NCI-H524 treated with DMSO at 0.1 percent for 48 hours (cell line): ENCODE results near the gene RBM20.

Experiments used
- DNase-seq: peaks from one replicate; lab custom pipeline; 2025; lab: John Stamatoyannopoulos, UW

The RBM20 gene

DNA sequence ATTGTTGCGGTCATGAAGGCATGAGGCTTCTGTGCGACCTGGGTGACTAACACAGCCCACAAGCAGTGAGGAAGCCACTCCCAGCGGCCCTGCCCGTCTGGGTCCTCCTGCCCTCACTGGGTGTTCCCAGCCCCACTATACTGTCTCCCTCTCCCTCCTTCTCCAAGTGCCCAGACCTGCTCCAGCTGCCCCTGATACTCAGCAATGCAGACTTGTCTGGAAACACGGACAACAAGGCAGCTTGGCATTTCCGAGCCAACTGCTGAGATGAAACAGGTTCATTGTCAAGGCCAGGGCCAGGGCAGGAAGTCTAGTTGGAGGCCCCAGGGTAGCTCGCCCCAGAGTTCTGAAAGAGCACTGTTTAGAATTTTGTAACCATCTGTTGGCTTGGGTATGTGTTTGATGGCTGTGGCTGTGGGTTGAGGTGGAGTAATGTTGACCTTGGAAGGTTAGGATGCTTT, 95.7 kb downstream of the RBM20 start:
- no peak for DNase-seq

DNA sequence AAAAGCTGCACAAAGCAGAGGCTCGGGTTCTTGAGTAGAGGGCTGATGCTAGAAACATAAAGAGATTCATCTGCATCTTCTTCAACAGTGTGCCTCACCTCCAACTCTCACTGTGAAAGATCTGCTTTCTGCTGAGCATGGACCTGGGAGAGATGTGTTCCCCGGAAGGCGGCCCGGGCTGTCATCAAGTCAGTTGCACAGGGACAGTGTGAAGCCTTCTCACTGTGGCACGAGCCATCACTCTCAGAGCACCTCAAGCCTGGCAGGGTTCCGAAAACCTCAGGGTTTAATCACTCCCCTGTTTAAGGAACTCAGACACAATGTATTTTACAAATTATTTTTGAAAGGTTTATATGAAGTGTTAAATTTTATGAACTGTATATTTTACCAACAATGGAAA, 98.7 kb downstream of the RBM20 start:
- DNase-seq = no peak

DNA sequence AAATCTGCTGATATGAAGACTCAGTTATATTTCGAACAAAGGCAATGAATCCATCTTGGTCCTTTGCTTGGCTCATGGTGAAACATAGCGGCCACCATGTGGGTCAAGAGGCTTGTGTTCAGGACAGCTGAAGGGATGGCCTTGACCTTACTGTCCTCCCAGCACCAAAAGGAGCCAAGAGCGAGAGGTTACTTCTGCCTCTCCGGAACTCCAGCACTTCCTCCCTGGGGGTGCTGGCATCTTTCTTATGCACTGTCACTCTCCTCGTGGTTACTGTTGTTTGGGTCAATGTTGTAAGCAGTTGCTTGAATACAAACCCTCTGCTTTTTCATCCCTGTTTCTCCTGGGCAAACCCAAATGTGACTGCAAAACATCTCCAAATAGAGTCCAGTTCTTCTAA, 100.6 kb downstream of the RBM20 start:
- no peak for DNase-seq

DNA sequence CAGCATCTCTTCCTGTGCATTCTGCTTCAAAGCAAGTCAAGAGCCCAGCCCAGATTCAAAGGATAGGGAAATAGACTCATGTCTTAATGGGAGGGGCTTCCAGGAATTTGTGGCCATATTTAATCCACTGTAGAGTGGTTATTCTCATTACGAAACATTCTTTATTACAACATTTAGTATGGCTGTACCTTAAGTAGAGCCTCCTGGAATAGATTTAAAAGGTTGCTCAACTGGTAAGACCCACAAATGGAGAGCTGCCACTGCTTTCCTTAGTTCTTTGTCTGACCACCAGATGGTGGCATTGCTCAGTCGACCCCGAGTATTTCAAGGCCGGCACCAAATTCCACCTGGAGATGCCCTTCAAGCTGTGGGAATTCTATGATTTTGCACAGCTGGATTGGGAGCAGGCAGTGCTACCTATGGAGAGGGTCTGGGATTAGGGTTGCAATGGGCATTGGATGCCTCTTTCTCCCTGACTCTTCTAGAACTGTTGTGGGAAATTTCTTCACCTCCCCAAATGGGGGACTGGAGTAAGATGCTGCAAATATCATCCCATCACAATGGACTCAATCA, 102.2 kb downstream of the RBM20 start:
- no peak for DNase-seq

DNA sequence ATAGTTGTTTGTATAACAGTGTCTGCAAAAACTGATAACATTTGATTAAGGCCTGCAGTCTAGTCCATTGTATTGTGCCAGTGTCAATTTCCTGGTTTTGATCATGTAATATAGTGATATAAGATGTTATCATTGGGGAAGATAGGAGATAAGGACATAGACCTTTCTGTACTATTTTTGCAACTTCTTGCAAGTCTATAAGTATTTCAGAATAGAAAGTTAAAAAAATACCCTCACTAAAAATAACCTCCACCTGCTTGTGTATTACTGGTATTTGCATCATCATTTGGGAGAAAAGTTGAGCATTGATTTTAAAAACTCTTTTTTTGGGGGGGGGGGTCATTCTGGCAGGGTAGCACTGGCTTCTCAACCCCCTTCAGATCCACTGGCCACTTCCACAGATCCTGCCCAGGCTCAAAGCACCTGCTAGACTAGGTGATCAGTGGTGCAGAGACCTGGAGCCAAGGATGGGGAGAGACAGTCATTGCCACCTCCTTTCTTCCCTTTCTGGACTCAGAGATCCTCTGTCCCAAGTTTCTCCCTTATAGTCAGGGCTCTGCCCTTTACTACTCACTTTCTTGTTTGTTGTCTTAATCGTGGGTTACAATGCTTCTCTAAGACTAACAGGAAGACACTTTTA, 103.0 kb downstream of the RBM20 start:
- DNase-seq = no peak

DNA sequence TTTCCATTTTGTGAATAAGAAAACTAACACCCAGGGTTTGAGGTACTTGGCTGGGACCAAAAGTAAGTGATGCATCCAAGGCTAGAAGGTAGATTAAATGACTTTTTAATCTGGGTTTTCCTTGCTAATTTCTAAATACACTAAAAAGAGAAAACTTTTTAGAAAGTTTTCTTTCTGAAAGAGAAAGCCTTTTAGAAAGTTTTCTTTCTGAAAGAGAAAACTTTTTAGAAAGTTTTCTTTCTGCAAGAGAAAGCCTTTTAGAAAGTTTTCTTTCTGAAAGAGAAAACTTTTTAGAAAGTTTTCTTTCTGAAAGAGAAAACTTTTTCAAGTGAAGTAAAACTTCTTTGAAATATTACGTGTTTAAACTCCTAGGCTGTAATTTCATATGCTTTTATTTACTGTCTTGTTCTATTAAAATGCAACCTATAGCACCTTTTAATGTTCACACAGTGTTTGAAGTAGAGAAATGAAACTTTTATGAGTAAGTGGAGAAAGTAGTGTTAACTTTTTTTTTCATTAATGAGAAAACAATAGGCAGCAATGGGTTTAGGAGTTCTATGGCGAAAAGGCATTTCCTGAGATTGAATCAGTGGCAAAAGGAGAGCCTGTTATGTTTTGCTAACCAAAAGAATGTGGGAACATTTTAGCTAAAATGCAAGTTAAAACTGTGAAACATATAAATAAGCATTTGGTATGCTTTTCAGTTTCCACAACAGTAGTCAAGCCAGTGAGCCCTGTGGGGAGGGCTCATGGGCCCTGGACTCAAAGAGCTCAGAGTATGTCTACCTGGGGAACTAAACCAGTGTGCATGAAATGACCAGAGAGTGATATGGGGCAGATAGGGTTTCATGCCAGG, 103.7 kb downstream of the RBM20 start:
- DNase-seq = no peak

DNA sequence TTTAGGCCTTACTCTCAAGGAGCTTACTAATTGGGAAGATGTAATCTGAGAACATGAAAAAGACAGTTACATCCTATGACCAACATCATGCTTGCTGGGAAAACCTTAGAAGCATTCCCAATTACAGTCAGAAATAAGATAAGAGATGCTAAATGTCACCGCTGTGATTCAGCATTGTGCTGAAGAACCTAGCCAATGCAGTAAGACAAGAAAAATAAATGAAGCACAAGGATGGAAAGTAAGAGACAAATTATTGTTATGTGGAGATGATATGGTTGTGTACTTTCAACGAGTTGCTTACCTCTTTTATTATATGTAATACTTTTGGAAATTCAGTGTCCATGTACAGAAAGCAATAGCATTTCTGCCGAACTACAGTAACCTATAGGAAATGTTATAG, 104.8 kb downstream of the RBM20 start:
- DNase-seq = no peak

DNA sequence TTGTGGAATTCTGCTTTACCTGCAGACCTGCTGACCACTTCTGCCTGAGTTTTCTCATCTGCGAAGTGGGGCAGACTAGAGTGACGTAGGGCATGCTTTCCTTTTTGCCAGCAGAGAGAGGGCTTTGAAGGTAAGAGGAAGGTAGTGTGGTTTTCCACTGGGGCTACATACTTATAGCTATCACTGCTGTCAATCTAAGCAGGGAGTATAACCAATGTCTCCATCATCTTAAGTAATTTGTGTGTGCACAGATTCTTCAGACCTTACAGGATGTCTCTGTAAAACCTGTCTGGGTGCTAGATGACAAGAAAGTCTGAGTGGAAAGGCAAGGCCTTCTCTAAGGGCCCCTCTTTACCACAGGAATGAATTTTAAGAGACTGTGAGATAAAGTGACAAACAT, 106.8 kb downstream of the RBM20 start:
- no peak for DNase-seq

DNA sequence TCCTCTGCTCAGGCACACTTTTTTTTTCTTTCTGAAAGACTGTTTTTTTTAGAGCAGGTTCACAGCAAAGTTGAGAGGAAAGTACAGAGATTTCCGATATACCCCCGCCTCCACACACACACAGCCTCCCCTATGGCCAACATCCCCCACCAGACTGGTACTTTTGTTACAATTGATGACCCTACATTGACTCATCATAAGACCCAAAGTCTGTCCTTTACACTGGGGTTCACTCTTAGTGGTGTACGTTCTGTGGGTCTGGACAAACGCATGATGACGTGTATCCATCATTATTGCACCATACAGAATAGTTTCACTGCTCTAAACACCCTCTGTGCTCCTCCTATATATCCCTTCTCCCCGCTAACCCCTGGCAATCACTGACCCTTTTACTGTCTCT, 107.7 kb downstream of the RBM20 start:
- no peak for DNase-seq

DNA sequence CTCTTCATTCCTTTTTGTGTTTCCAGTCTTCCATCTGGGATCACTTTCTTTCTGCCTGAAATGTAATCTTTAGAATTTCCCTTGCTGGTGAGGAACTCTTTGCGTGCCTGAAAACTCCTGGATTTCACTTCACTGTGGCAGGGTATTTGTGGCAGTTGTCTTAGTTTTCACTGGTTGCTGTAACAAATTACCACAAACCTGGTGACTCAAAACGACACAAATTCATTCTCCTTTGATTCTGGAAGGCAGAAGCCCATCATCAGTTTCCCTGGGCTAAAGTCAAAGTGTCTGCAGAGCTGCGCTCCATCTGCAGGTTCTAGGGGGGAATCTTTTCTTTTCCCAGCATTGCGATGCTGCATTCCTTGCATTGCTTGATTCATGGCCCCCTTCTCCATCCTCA, 109.3 kb downstream of the RBM20 start:
- no peak for DNase-seq

DNA sequence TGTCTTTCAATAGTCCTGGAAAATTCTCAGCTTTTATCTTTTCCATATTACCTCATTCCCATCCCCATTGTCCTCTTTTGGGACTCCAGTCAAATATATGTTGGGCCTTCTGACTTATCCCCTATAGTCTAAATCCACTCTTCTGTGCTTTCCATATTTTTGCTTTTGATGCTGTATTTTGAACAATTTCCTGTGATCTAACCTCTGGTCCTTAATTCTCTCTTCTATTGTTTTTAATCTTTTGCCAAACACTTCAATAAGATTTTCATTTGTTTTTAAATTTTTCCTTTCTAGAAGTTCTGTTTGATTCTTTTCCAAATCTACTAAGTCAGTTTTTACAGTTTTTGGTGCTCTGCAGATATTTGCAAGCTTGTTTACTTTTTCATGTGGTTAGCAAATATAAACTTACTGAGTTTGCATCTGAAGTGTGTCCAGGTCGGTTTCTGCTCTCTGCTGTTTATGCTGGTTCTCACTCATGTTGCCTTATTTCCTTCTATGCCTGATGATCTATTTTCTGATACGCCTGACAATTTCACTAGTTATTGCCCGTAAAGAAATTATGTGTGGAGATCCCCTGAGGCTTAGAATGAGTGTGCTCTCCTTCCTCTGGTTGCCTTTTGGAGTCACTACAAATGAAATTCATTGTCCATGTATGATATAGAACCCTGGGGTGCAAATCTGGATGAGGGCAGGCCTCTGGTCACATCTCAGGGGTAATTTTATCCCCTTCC, 110.4 kb downstream of the RBM20 start:
- DNase-seq = no peak

DNA sequence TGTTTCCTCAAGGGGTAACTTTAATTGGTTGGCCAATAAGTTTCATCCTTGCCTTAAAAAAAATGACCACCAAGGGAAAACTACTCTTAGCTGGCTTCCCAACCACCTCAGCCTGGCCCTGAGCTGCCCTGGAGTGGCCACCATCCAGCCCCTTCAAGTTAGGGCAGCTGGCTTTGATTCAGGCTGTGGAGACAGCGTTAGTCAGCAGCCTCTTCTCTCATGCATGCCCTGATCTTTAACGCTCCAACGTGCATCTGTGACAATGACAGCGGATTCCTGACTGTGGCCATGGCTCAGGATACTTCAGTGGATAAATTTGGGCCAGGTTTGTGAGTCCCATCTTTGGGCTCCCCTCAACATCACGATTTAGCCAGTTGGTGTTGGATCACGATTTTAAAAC, 111.6 kb downstream of the RBM20 start:
- DNase-seq = no peak

DNA sequence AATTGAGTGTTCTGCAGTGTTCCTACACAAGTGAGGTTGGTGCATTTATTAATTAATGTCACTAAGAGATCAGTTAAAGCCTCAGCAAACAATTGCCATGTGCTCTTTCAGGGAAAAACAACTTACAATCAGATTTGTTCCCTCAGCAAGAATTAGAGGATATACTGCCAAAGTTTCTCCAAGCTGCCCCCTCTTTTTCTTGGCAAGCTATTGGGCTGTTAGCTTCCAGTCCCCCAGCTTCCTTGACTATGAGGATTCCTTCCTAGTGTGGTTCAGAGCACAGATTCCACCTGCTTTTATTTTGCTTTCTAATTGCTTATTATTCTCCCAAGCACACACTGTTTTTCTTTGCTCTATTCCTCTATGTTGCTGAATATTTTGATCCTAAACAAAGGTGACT, 112.7 kb downstream of the RBM20 start:
- DNase-seq = no peak

DNA sequence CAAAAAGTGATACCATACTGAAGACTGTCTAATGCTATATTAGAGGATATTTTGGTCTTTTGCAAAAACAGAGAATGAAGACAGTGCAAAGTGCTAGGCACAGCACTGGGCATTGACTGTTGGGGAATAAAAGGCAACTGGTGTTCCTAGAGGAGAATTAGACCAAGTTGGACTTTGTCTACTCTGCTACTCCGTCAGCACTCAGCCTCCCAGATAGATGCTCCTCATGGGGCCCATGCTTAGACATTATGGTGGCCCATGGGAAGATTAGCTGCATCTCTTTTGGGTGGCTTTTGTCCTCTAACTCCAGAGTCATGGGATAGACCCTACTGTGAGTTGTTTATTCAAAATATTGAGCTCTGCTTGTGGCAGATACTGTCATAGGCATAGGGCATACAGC, 113.5 kb downstream of the RBM20 start:
- DNase-seq = no peak

DNA sequence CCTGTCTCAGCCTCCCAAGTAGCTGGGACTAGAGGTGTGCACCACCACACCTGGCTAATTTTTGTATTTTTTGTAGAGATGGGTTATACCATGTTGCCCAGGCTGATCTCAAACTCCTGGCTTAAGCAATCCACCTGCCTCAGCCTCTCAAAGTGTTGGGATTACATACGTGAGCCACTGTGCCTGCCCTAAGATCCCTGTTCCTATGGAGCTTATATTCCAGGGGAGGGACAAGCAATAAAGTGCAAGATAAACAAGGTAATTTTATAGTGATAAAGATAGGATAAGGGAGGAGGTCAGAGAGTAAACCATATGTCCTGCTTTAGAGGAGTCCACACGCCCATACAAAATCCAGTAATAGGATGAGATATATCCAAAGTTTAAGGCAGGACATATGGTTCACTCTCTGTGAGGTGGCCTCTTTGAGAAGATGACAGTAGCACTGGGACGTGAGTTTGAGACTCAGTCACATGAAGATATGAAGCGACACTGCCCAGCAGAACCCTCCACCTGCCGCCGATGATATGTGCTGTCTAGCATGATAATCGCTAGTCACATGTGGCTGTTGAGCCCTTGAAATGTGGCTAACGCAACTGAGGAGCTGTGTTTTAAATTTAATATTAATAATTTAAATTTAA, 114.1 kb downstream of the RBM20 start:
- DNase-seq = no peak

DNA sequence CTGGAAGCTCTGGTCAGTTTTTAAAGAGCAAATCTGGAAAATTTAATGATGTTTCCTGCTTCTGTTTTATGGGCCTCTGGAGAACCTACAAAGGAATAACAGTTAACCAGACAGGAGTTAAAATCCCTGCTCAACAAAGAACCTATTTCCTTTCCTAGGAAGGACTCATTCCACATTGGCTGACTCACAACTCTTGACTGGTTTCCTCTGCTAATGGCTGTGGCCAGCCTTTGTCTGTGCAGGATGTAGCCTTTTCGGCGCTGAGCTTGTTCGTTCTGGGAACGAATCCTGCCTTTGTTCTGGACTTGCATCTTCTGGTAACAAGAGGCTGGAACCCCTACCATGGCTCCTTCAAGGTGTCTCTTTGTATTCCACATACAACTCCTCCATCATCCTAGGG, 114.8 kb downstream of the RBM20 start:
- no peak for DNase-seq

DNA sequence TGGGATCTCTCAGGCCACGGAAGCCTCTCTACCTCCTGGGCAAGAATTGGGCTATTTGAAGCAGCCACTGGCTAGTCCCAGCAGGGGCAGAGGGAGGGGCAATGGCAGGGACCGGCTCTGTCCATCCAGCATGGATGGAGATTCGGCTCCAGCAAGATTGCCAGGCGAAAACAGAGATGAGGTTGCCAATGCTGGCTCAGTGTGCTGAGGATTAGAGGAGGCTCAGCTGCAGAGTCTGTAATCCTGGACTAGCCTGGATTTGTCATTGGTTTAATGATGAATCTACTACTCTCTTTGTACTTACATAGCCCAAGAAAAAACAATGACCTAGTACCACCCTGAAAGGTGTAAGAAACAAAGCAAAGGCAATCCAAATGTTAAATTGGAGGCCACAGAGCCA, 115.4 kb downstream of the RBM20 start:
- DNase-seq = no peak

DNA sequence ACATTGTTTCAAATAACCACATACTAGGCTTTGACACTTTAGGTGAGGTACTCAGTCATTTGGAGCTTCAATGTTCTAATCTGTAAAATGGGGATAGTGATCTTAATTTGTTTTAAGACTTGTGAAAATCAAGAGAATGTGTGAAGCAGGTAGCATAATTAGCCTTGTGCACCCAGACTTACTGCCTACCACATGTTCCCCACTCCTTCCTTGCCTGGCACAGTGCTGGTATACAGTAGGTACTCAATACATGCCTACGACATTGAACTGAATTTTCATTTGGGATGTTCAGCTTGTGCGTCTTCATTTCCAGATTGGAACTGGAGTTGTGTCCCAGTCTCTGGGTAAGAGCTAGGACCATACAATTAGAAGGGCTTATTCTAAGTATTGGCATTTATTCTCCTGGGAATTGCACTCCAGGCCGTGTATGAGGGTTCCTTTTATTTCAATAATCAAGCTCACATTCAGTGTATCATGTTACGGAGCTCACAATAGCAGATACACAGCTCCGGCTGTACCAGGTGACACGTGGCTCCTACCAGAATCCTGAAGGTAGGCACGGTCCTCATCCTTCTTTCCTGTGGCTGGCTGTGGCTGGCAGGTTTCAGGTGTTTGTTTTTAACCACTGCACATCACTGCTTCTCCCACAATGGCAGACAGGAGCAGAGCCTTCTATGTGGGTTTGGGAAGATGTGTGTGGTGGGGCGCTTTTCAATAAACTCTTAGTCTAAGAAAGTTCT, 118.1 kb downstream of the RBM20 start:
- no peak for DNase-seq

DNA sequence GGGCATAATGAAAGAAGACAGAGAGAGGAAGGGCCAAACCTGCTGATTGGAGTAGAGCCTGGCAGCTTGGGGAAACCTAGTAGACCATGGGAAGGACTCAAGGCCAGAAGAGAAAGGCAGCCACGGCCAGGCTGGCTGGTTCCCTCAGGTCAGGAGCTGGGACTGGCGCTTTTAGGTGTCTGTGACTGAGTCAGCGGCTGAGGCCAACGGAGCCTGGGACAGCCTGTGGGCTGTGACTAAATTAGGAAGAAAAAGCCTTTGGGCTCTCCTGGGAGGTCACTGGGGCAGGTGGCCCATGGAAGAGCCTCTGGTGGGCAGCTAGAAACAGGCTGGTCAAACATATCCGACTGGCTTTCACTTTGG, 118.7 kb downstream of the RBM20 start:
- no peak for DNase-seq

DNA sequence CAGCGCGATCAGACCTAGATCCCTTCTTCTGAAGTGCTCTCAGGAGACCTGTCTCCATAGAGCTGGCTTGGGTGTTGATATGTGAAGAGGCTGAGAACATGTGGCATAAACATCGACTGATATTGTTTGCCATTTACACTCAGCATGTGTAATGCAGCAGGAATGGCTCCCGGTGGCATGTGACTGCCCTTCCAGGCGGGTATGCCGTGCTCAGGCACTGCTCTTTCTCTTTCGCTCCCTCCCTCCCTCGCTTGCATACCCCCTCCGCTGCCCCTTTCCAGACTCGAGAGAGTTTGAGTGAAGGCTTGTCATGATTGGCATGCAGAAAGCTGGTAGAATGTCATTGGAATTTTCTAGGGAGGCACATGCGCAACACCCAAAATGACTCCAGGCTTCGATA, 120.2 kb downstream of the RBM20 start:
- no peak for DNase-seq

DNA sequence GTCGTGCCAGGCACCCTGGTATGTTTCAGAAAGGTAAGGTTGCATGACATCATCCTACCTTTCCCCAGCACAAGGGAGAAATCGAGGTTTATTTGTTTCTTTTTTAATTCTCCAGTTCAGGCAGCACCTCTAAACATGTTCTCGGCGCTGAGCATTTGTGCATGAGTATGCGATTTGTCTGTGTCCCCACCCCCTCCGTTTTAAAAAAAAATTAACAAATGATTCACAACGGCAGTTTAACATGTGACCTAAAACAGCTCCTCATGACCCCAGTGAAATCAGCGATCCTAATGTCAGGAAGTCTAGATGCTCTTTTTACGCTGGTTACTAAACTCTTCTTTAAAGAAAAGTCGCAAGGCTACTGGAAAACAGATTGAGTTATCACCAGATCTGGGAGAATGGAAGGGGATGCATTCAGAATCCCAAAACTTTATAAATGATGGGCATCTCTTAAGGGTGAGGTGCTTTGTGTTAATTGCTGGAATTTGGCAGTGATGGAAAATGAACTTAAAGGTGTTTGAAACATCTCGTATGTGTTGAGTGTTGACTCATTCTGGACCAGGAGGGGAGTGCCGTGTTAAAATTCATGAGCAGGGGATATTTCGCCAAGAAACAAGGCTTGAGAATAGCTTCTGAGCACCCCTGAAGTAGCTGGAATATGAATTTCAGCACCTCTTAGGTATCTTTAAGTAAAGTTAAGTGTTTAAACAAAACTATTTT, 120.8 kb downstream of the RBM20 start:
- DNase-seq = no peak
